Measurements from ENCODE around the gene IYD.

DNA sequence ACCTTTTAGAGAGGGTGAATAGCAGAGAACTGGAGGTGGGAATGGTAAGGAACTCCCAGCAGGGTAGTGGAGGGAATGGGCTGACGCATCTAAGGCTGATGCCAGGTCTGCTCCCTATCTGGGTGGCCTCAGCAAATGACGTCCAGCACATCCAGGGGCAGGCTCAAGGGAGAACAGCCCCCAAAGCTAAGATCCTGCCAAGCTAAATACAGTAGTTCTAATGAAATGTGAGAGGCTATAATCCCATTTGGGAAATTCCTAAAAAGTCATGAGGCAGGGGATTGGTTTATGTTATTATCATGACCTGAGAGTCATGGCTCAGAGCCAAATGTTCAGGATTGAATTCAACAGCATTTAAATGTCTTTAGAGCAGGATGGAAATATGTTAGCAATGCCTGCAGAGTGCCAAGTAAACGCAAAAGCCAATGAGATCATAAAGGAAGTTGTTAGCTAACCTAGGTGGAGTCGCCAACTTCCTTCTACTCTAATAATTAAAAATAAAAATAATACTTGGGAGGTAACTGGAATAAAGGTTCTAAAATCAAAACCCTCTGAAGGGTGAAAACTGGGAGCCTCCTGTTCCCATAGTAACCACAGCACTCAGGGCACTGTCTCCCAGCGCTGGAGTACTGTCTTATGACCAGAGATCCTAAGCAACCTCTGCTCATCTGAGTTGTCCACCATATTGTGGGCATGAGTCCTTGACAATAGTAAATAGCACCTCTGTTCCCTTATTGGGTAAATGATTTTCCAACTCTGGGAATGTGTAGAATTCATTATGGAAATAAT lies 34.8 kb downstream of the IYD start:
- TF ChIP-seq POLR2A (IDR thresholded peaks at IDR 0.05) (no peak), CTCF (IDR thresholded peaks at IDR 0.05 in 8 of 11, conservative IDR thresholded peaks at IDR 0.05 in 3 of 11) (no peak)
